H1 (cell line): ENCODE measurements around the gene RNF113B. TPM values are rescaled to one million over a fixed set of nuclear protein-coding genes. Genes with fewer than 3 reads are reported as not detected.

Source experiments
- CTCF ChIA-PET: fragments of 300-600 bp; sonication (Branson Sonifier 250); formaldehyde crosslinking; loops from one replicate; lab custom pipeline; 2021; ENCODE audit not compliant: partially characterized antibody; lab: Charles Lee
- POLR2A ChIA-PET: fragments of 300-600 bp; sonication (Branson Sonifier 250); formaldehyde crosslinking; loops from one replicate; lab custom pipeline; 2021; ENCODE audit warnings: inconsistent platforms; ENCODE audit not compliant: partially characterized antibody; lab: Charles Lee
- DNase-seq, 2 experiments: peaks; one replicate each; pipeline versions ENCODE4 v3.0.0 to v3.0.0-alpha.2; 2010 to 2022; ENCODE audit warnings: low spot score in 2 of 2, low read depth in 1 of 2, mixed read lengths in 1 of 2
- FAIRE-seq: peaks from 2 replicates; lab custom pipeline; 2011; peaks lifted over from hg19 to GRCh38; lab: Jason Lieb, UNC
- H2AFZ ChIP-seq: 2 replicates; pipeline ENCODE4 v1.8.1; 2012; ENCODE audit warnings: low read length, inconsistent platforms
- H2AK5ac ChIP-seq: 2 replicates; pipeline ENCODE4 v1.6.1; 2013; ENCODE audit warnings: low read depth, low read length
- H2BK120ac ChIP-seq: replicated peaks from 2 replicates; pipeline ENCODE3; 2013; ENCODE audit warnings: low read depth, low read length, inconsistent platforms
- H2BK12ac ChIP-seq: 2 replicates; pipeline ENCODE4 v1.6.1; 2013; ENCODE audit warnings: low read depth, low read length
- H2BK15ac ChIP-seq: 2 replicates; pipeline ENCODE4 v1.6.1; 2013; ENCODE audit warnings: low read length
- H2BK20ac ChIP-seq: 2 replicates; pipeline ENCODE4 v1.6.1; 2013; ENCODE audit warnings: low read length
- H2BK5ac ChIP-seq: 2 replicates; pipeline ENCODE4 v1.6.1; 2013; ENCODE audit warnings: low read depth, low read length
- H3K14ac ChIP-seq: 2 replicates; pipeline ENCODE4 v1.6.1; 2013; ENCODE audit warnings: inconsistent platforms; ENCODE audit not compliant: insufficient read length
- H3K18ac ChIP-seq: 2 replicates; pipeline ENCODE4 v1.6.1; 2013; ENCODE audit warnings: low read length; ENCODE audit errors: extremely low read depth
- H3K23ac ChIP-seq: 2 replicates; pipeline ENCODE4 v1.6.1; 2013; ENCODE audit warnings: inconsistent platforms; ENCODE audit not compliant: insufficient read length
- H3K23me2 ChIP-seq: 2 replicates; pipeline ENCODE4 v1.6.1; 2013; ENCODE audit warnings: low read depth, low read length
- H3K27ac ChIP-seq: 2 replicates; pipeline ENCODE4 v1.6.1; 2011; ENCODE audit warnings: low read depth, low read length, inconsistent platforms
- H3K27me3 ChIP-seq, 4 experiments: replicated peaks in 1 of 4; 1 replicate in 1 of 4; 2 replicates in 3 of 4; pipeline versions ENCODE4 v1.6.1 to v1.8.1; 2011 to 2013; ENCODE audit warnings: low read length in 3 of 4, mild to moderate bottlenecking in 3 of 4, inconsistent platforms in 2 of 4, mixed read lengths in 2 of 4, moderate library complexity in 1 of 4; ENCODE audit not compliant: control insufficient read depth in 3 of 4, insufficient read depth in 3 of 4; ENCODE audit errors: extremely low read depth in 1 of 4
- H3K36me3 ChIP-seq, 4 experiments: 2 replicates each; pipeline versions ENCODE4 v1.6.1 to v1.8.1; 2011 to 2013; ENCODE audit warnings: mild to moderate bottlenecking in 4 of 4, low read length in 3 of 4, moderate library complexity in 2 of 4, control low read depth in 1 of 4, inconsistent platforms in 1 of 4; ENCODE audit not compliant: insufficient read depth in 4 of 4, control insufficient read depth in 2 of 4
- H3K4ac ChIP-seq: replicated peaks from 2 replicates; pipeline ENCODE3; 2013; ENCODE audit warnings: low read length, low read depth, mixed read lengths, inconsistent platforms; ENCODE audit not compliant: insufficient read length
- H3K4me1 ChIP-seq, 4 experiments: replicated peaks in 1 of 4; 1 replicate in 1 of 4; 2 replicates in 3 of 4; pipeline versions ENCODE4 v1.6.1 to v1.8.1; 2011 to 2013; ENCODE audit warnings: low read length in 3 of 4, inconsistent platforms in 2 of 4, mixed read lengths in 1 of 4; ENCODE audit not compliant: insufficient read depth in 4 of 4, control insufficient read depth in 3 of 4
- H3K4me2 ChIP-seq, 2 experiments: 2 replicates each; pipeline versions ENCODE4 v1.6.1 to v1.8.1; 2011 to 2013; ENCODE audit warnings: low read depth in 2 of 2, low read length in 2 of 2, control low read depth in 1 of 2, inconsistent platforms in 1 of 2, mild to moderate bottlenecking in 1 of 2; ENCODE audit not compliant: insufficient read depth in 1 of 2
- H3K4me3 ChIP-seq, 4 experiments: fragments of 200-600, 300-600 bp in 1 of 4; sonication (generic), shearing (Covaris generic), sonication (Bioruptor Twin) in 1 of 4; 2 replicates each; pipeline versions ENCODE4 v1.5.1 to v1.8.1; 2011 to 2016; ENCODE audit warnings: low read length in 4 of 4, low read depth in 3 of 4, control low read depth in 2 of 4, inconsistent platforms in 2 of 4, mild to moderate bottlenecking in 2 of 4, mixed read lengths in 1 of 4, moderate library complexity in 1 of 4; ENCODE audit not compliant: insufficient read depth in 2 of 4; ENCODE audit errors: extremely low read depth in 1 of 4
- H3K56ac ChIP-seq: replicated peaks from 2 replicates; pipeline ENCODE3; 2013; ENCODE audit warnings: low read depth, mild to moderate bottlenecking, mixed read lengths, low read length, inconsistent platforms; ENCODE audit not compliant: insufficient read length
- H3K79me1 ChIP-seq: 2 replicates; pipeline ENCODE4 v1.6.1; 2013; ENCODE audit warnings: low read depth, low read length, control low read depth
- H3K79me2 ChIP-seq, 2 experiments: 2 replicates each; pipeline versions ENCODE4 v1.6.1 to v1.8.1; 2012 to 2013; ENCODE audit warnings: low read length in 2 of 2, mild to moderate bottlenecking in 2 of 2, inconsistent platforms in 1 of 2; ENCODE audit not compliant: insufficient read depth in 2 of 2, control insufficient read depth in 1 of 2
- H3K9ac ChIP-seq, 4 experiments: replicated peaks in 1 of 4; 1 replicate in 1 of 4; 2 replicates in 3 of 4; pipeline versions ENCODE4 v1.6.1 to v1.8.1; 2011 to 2013; ENCODE audit warnings: low read depth in 3 of 4, low read length in 3 of 4, control low read depth in 2 of 4, mild to moderate bottlenecking in 2 of 4, moderate library complexity in 2 of 4, inconsistent platforms in 1 of 4; ENCODE audit errors: extremely low read depth in 1 of 4
- H3K9me3 ChIP-seq, 2 experiments: 2 replicates each; pipeline versions ENCODE4 v1.6.1 to v1.8.1; 2012 to 2013; ENCODE audit warnings: mild to moderate bottlenecking in 2 of 2, moderate library complexity in 2 of 2, control low read depth in 1 of 2, inconsistent platforms in 1 of 2, low read depth in 1 of 2, low read length in 1 of 2, mixed read lengths in 1 of 2; ENCODE audit not compliant: insufficient read depth in 2 of 2
- H4K20me1 ChIP-seq, 2 experiments: replicated peaks in 1 of 2; 2 replicates each; pipeline versions ENCODE3 to v1.8.1; 2011 to 2013; ENCODE audit warnings: inconsistent platforms in 2 of 2, low read length in 2 of 2, mild to moderate bottlenecking in 1 of 2; ENCODE audit not compliant: insufficient read depth in 2 of 2, control insufficient read depth in 1 of 2
- H4K5ac ChIP-seq: 2 replicates; pipeline ENCODE4 v1.6.1; 2013; ENCODE audit warnings: low read length, low read depth, mixed read lengths, inconsistent platforms; ENCODE audit not compliant: insufficient read length
- H4K8ac ChIP-seq: 2 replicates; pipeline ENCODE4 v1.8.0; 2013; ENCODE audit warnings: mild to moderate bottlenecking, moderate library complexity, low read length, inconsistent platforms; ENCODE audit not compliant: insufficient read depth; ENCODE audit errors: extremely low read depth
- H4K91ac ChIP-seq: replicated peaks from 2 replicates; pipeline ENCODE3; 2013; ENCODE audit warnings: low read length, mixed read lengths, inconsistent platforms; ENCODE audit not compliant: insufficient read length
- CBX5 ChIP-seq: fragments of 300-800, 300-1000 bp; sonication (generic); IDR thresholded peaks from 2 replicates; pipeline ENCODE4 v1.7.1; 2016; ENCODE audit warnings: antibody characterized with exemption, low read length, low read depth
- EP300 ChIP-seq, 2 experiments: IDR thresholded peaks; 1 replicate in 1 of 2; 2 replicates in 1 of 2; pipeline ENCODE4 v1.6.1; 2011 to 2012; ENCODE audit warnings: low read depth in 2 of 2, low read length in 2 of 2, mild to moderate bottlenecking in 2 of 2, borderline replicate concordance in 1 of 2, inconsistent platforms in 1 of 2, moderate library complexity in 1 of 2
- NRF1 ChIP-seq: IDR thresholded peaks from 2 replicates; pipeline ENCODE4 v1.6.1; 2011; ENCODE audit warnings: mild to moderate bottlenecking, low read depth, low read length, improper control_type of control experiment
- WGBS, 2 experiments: shearing (Covaris generic) in 1 of 2; methylation state at CpG; one replicate each; pipeline versions ENCODE4 v1.1.6 to v1.1.7; 2013 to 2015; ENCODE audit warnings: low lambda C conversion rate in 2 of 2, mixed read lengths in 2 of 2, inconsistent platforms in 1 of 2, low coverage in 1 of 2, missing lambda C conversion rate in 1 of 2; ENCODE audit not compliant: insufficient replicate concordance in 2 of 2, insufficient coverage in 1 of 2, insufficient read length in 1 of 2; ENCODE audit errors: extremely low coverage in 1 of 2, missing lambda C conversion rate in 1 of 2; 5-methylcytosine and 5-hydroxymethylcytosine counted together
- polyA plus RNA-seq, 7 experiments: library from polyadenylated mRNA; depleted of rRNA in 3 of 7; stranded (reverse) in 5 of 7; unstranded in 2 of 7; fragments of >200 nt in 5 of 7; fragments of 200-250 nt in 2 of 7; gene quantifications; 1 replicate in 5 of 7; 2 replicates in 1 of 7; 4 replicates in 1 of 7; pipeline versions ENCODE4 v1.2.1 to v1.2.3, GENCODE V29; 2011 to 2013; ENCODE audit warnings: missing spikeins in 2 of 7, mixed read lengths in 2 of 7
- total RNA-seq: library from RNA; stranded (reverse); fragmentation: NEBNext Ultra II Directional; extraction: Animal tissue kit (Norgen Biotek cat#: 25700); gene quantifications from 2 replicates; pipeline ENCODE4 v1.2.1, GENCODE V29; 2021
- TF ChIP-seq, protein P1 (sequence below): IDR thresholded peaks from 2 replicates; pipeline ENCODE4 v1.6.1; 2012; ENCODE audit warnings: inconsistent platforms
- TF ChIP-seq, protein P2 (sequence below): IDR thresholded peaks from 2 replicates; pipeline ENCODE4 v1.6.1; 2012; ENCODE audit warnings: low read length, inconsistent platforms
- TF ChIP-seq, protein P3 (sequence below), 3 experiments: IDR thresholded peaks; 1 replicate in 2 of 3; 2 replicates in 1 of 3; pipeline versions ENCODE4 v1.5.1 to v1.6.1; 2011; ENCODE audit warnings: low read length in 3 of 3, mild to moderate bottlenecking in 3 of 3, inconsistent platforms in 2 of 3, low read depth in 1 of 3, moderate library complexity in 1 of 3; ENCODE audit not compliant: insufficient read depth in 1 of 3; ENCODE audit errors: control extremely low read depth in 1 of 3

The RNF113B gene
- total and polyA plus RNA-seq, 2 of the 8 experiments (the other 6 are each of a cell fraction or from before 2014, with no cell fraction given), result not detected

DNA sequence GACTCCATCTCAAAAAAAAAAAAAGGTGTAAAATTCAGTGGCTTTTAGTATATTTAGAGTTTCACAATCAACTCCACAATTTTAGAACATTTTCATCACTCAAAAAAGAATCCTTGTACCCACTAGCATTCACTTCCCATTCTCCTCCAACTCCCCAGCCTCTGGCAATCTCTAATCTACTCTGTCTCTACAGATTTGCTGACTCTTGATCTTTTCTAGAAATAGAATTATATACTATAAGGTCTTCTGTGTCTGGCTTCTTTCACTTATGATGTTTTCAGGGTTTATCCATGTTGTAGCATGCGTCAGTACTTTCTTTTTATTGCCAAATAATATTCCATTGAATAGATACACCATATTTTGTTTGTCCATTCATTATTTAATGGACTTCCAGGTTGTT is 42.2 kb downstream of the RNF113B start:
- DNase-seq, result no peak
- WGBS, 2 experiments, result 96% methylated on average over 1 of the region's 1 CpG; no CpG with 5 or more reads in 1 of the 2 experiments
- no peaks in the 10 kb centered on the region for H3K23me2 ChIP-seq
- no peak overlapping the region for H2BK15ac ChIP-seq
- no peaks in the 10 kb centered on the region for H4K20me1 ChIP-seq
- H2BK5ac ChIP-seq, result no peak overlapping the region
- no peak overlapping the region for H3K56ac ChIP-seq
- no peak overlapping the region for H3K4me3 ChIP-seq
- no peaks in the 10 kb centered on the region for H3K79me2 ChIP-seq
- POLR2A ChIA-PET, result interaction anchor here (0.7 kb wide), 1 partner anchor 534 kb away, joined by 4 read pairs; no protein-coding TSS in a partner anchor
- H3K79me1 ChIP-seq, result no peaks in the 10 kb centered on the region
- FAIRE-seq, result no peak
- H3K4me1 ChIP-seq, result no peaks in the 10 kb centered on the region
- no peak overlapping the region for H3K4ac ChIP-seq
- no peak overlapping the region for H3K4me2 ChIP-seq
- TF ChIP-seq, protein P1, sequence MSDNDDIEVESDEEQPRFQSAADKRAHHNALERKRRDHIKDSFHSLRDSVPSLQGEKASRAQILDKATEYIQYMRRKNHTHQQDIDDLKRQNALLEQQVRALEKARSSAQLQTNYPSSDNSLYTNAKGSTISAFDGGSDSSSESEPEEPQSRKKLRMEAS, result no peak
- TF ChIP-seq EP300 (IDR thresholded peaks at IDR 0.05; ENCODE audit: borderline replicate concordance in 1 of 2, low read depth in 2 of 2, low read length in 2 of 2) (no peak), NRF1 (no peak), CBX5 (no peak)
- TF ChIP-seq, protein P2, sequence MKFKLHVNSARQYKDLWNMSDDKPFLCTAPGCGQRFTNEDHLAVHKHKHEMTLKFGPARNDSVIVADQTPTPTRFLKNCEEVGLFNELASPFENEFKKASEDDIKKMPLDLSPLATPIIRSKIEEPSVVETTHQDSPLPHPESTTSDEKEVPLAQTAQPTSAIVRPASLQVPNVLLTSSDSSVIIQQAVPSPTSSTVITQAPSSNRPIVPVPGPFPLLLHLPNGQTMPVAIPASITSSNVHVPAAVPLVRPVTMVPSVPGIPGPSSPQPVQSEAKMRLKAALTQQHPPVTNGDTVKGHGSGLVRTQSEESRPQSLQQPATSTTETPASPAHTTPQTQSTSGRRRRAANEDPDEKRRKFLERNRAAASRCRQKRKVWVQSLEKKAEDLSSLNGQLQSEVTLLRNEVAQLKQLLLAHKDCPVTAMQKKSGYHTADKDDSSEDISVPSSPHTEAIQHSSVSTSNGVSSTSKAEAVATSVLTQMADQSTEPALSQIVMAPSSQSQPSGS, result no peak
- TF ChIP-seq, protein P3, sequence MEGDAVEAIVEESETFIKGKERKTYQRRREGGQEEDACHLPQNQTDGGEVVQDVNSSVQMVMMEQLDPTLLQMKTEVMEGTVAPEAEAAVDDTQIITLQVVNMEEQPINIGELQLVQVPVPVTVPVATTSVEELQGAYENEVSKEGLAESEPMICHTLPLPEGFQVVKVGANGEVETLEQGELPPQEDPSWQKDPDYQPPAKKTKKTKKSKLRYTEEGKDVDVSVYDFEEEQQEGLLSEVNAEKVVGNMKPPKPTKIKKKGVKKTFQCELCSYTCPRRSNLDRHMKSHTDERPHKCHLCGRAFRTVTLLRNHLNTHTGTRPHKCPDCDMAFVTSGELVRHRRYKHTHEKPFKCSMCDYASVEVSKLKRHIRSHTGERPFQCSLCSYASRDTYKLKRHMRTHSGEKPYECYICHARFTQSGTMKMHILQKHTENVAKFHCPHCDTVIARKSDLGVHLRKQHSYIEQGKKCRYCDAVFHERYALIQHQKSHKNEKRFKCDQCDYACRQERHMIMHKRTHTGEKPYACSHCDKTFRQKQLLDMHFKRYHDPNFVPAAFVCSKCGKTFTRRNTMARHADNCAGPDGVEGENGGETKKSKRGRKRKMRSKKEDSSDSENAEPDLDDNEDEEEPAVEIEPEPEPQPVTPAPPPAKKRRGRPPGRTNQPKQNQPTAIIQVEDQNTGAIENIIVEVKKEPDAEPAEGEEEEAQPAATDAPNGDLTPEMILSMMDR (IDR thresholded peaks at IDR 0.05; ENCODE audit: control extremely low read depth in 1 of 3, insufficient read depth in 1 of 3, low read depth in 1 of 3, low read length in 3 of 3), result no peak
- no peaks in the 10 kb centered on the region for H3K9me3 ChIP-seq
- no peak overlapping the region for H3K18ac ChIP-seq
- H2AK5ac ChIP-seq, result no peak overlapping the region
- H3K27me3 ChIP-seq, result no peaks in the 10 kb centered on the region
- H3K14ac ChIP-seq, result no peak overlapping the region
- no peak overlapping the region for H2BK120ac ChIP-seq
- no peak overlapping the region for H4K8ac ChIP-seq
- H2AFZ ChIP-seq, result no peak overlapping the region
- no peak overlapping the region for H2BK20ac ChIP-seq
- no peaks in the 10 kb centered on the region for H3K36me3 ChIP-seq
- no peak overlapping the region for H4K91ac ChIP-seq
- H3K27ac ChIP-seq, result no peak overlapping the region
- CTCF ChIA-PET, result no interaction called here
- H3K9ac ChIP-seq, result no peak overlapping the region
- no peak overlapping the region for H2BK12ac ChIP-seq
- no peak overlapping the region for H4K5ac ChIP-seq
- no peak overlapping the region for H3K23ac ChIP-seq
